H1 (cell line): Measurements from ENCODE around the gene LBR. TPM values are rescaled to one million over a fixed set of nuclear protein-coding genes. Genes with fewer than 3 reads are reported as not detected.

ENCODE experiments used
- CTCF ChIA-PET: fragments of 300-600 bp; sonication (Branson Sonifier 250); formaldehyde crosslinking; loops from one replicate; lab custom pipeline; 2021; ENCODE audit not compliant: partially characterized antibody; lab: Charles Lee
- POLR2A ChIA-PET: fragments of 300-600 bp; sonication (Branson Sonifier 250); formaldehyde crosslinking; loops from one replicate; lab custom pipeline; 2021; ENCODE audit warnings: inconsistent platforms; ENCODE audit not compliant: partially characterized antibody; lab: Charles Lee
- DNase-seq, 2 experiments: peaks; one replicate each; pipeline versions ENCODE4 v3.0.0 to v3.0.0-alpha.2; 2010 to 2022; ENCODE audit warnings: low spot score in 2 of 2, low read depth in 1 of 2, mixed read lengths in 1 of 2
- FAIRE-seq: peaks from 2 replicates; lab custom pipeline; 2011; peaks lifted over from hg19 to GRCh38; lab: Jason Lieb, UNC
- H2AFZ ChIP-seq: 2 replicates; pipeline ENCODE4 v1.8.1; 2012; ENCODE audit warnings: low read length, inconsistent platforms
- H2AK5ac ChIP-seq: 2 replicates; pipeline ENCODE4 v1.6.1; 2013; ENCODE audit warnings: low read depth, low read length
- H2BK120ac ChIP-seq: replicated peaks from 2 replicates; pipeline ENCODE3; 2013; ENCODE audit warnings: low read depth, low read length, inconsistent platforms
- H2BK12ac ChIP-seq: 2 replicates; pipeline ENCODE4 v1.6.1; 2013; ENCODE audit warnings: low read depth, low read length
- H2BK15ac ChIP-seq: 2 replicates; pipeline ENCODE4 v1.6.1; 2013; ENCODE audit warnings: low read length
- H2BK20ac ChIP-seq: 2 replicates; pipeline ENCODE4 v1.6.1; 2013; ENCODE audit warnings: low read length
- H2BK5ac ChIP-seq: 2 replicates; pipeline ENCODE4 v1.6.1; 2013; ENCODE audit warnings: low read depth, low read length
- H3K14ac ChIP-seq: 2 replicates; pipeline ENCODE4 v1.6.1; 2013; ENCODE audit warnings: inconsistent platforms; ENCODE audit not compliant: insufficient read length
- H3K18ac ChIP-seq: 2 replicates; pipeline ENCODE4 v1.6.1; 2013; ENCODE audit warnings: low read length; ENCODE audit errors: extremely low read depth
- H3K23ac ChIP-seq: 2 replicates; pipeline ENCODE4 v1.6.1; 2013; ENCODE audit warnings: inconsistent platforms; ENCODE audit not compliant: insufficient read length
- H3K23me2 ChIP-seq: 2 replicates; pipeline ENCODE4 v1.6.1; 2013; ENCODE audit warnings: low read depth, low read length
- H3K27ac ChIP-seq: 2 replicates; pipeline ENCODE4 v1.6.1; 2011; ENCODE audit warnings: low read depth, low read length, inconsistent platforms
- H3K27me3 ChIP-seq, 4 experiments: replicated peaks in 1 of 4; 1 replicate in 1 of 4; 2 replicates in 3 of 4; pipeline versions ENCODE4 v1.6.1 to v1.8.1; 2011 to 2013; ENCODE audit warnings: low read length in 3 of 4, mild to moderate bottlenecking in 3 of 4, inconsistent platforms in 2 of 4, mixed read lengths in 2 of 4, moderate library complexity in 1 of 4; ENCODE audit not compliant: control insufficient read depth in 3 of 4, insufficient read depth in 3 of 4; ENCODE audit errors: extremely low read depth in 1 of 4
- H3K36me3 ChIP-seq, 4 experiments: 2 replicates each; pipeline versions ENCODE4 v1.6.1 to v1.8.1; 2011 to 2013; ENCODE audit warnings: mild to moderate bottlenecking in 4 of 4, low read length in 3 of 4, moderate library complexity in 2 of 4, control low read depth in 1 of 4, inconsistent platforms in 1 of 4; ENCODE audit not compliant: insufficient read depth in 4 of 4, control insufficient read depth in 2 of 4
- H3K4ac ChIP-seq: replicated peaks from 2 replicates; pipeline ENCODE3; 2013; ENCODE audit warnings: low read length, low read depth, mixed read lengths, inconsistent platforms; ENCODE audit not compliant: insufficient read length
- H3K4me1 ChIP-seq, 4 experiments: replicated peaks in 1 of 4; 1 replicate in 1 of 4; 2 replicates in 3 of 4; pipeline versions ENCODE4 v1.6.1 to v1.8.1; 2011 to 2013; ENCODE audit warnings: low read length in 3 of 4, inconsistent platforms in 2 of 4, mixed read lengths in 1 of 4; ENCODE audit not compliant: insufficient read depth in 4 of 4, control insufficient read depth in 3 of 4
- H3K4me2 ChIP-seq, 2 experiments: 2 replicates each; pipeline versions ENCODE4 v1.6.1 to v1.8.1; 2011 to 2013; ENCODE audit warnings: low read depth in 2 of 2, low read length in 2 of 2, control low read depth in 1 of 2, inconsistent platforms in 1 of 2, mild to moderate bottlenecking in 1 of 2; ENCODE audit not compliant: insufficient read depth in 1 of 2
- H3K4me3 ChIP-seq, 4 experiments: fragments of 200-600, 300-600 bp in 1 of 4; sonication (generic), shearing (Covaris generic), sonication (Bioruptor Twin) in 1 of 4; 2 replicates each; pipeline versions ENCODE4 v1.5.1 to v1.8.1; 2011 to 2016; ENCODE audit warnings: low read length in 4 of 4, low read depth in 3 of 4, control low read depth in 2 of 4, inconsistent platforms in 2 of 4, mild to moderate bottlenecking in 2 of 4, mixed read lengths in 1 of 4, moderate library complexity in 1 of 4; ENCODE audit not compliant: insufficient read depth in 2 of 4; ENCODE audit errors: extremely low read depth in 1 of 4
- H3K56ac ChIP-seq: replicated peaks from 2 replicates; pipeline ENCODE3; 2013; ENCODE audit warnings: low read depth, mild to moderate bottlenecking, mixed read lengths, low read length, inconsistent platforms; ENCODE audit not compliant: insufficient read length
- H3K79me1 ChIP-seq: 2 replicates; pipeline ENCODE4 v1.6.1; 2013; ENCODE audit warnings: low read depth, low read length, control low read depth
- H3K79me2 ChIP-seq, 2 experiments: 2 replicates each; pipeline versions ENCODE4 v1.6.1 to v1.8.1; 2012 to 2013; ENCODE audit warnings: low read length in 2 of 2, mild to moderate bottlenecking in 2 of 2, inconsistent platforms in 1 of 2; ENCODE audit not compliant: insufficient read depth in 2 of 2, control insufficient read depth in 1 of 2
- H3K9ac ChIP-seq, 4 experiments: replicated peaks in 1 of 4; 1 replicate in 1 of 4; 2 replicates in 3 of 4; pipeline versions ENCODE4 v1.6.1 to v1.8.1; 2011 to 2013; ENCODE audit warnings: low read depth in 3 of 4, low read length in 3 of 4, control low read depth in 2 of 4, mild to moderate bottlenecking in 2 of 4, moderate library complexity in 2 of 4, inconsistent platforms in 1 of 4; ENCODE audit errors: extremely low read depth in 1 of 4
- H3K9me3 ChIP-seq, 2 experiments: 2 replicates each; pipeline versions ENCODE4 v1.6.1 to v1.8.1; 2012 to 2013; ENCODE audit warnings: mild to moderate bottlenecking in 2 of 2, moderate library complexity in 2 of 2, control low read depth in 1 of 2, inconsistent platforms in 1 of 2, low read depth in 1 of 2, low read length in 1 of 2, mixed read lengths in 1 of 2; ENCODE audit not compliant: insufficient read depth in 2 of 2
- H4K20me1 ChIP-seq, 2 experiments: replicated peaks in 1 of 2; 2 replicates each; pipeline versions ENCODE3 to v1.8.1; 2011 to 2013; ENCODE audit warnings: inconsistent platforms in 2 of 2, low read length in 2 of 2, mild to moderate bottlenecking in 1 of 2; ENCODE audit not compliant: insufficient read depth in 2 of 2, control insufficient read depth in 1 of 2
- H4K5ac ChIP-seq: 2 replicates; pipeline ENCODE4 v1.6.1; 2013; ENCODE audit warnings: low read length, low read depth, mixed read lengths, inconsistent platforms; ENCODE audit not compliant: insufficient read length
- H4K8ac ChIP-seq: 2 replicates; pipeline ENCODE4 v1.8.0; 2013; ENCODE audit warnings: mild to moderate bottlenecking, moderate library complexity, low read length, inconsistent platforms; ENCODE audit not compliant: insufficient read depth; ENCODE audit errors: extremely low read depth
- H4K91ac ChIP-seq: replicated peaks from 2 replicates; pipeline ENCODE3; 2013; ENCODE audit warnings: low read length, mixed read lengths, inconsistent platforms; ENCODE audit not compliant: insufficient read length
- ATF3 ChIP-seq: IDR thresholded peaks from 2 replicates; pipeline ENCODE4 v1.6.1; 2011; ENCODE audit warnings: low read depth, mild to moderate bottlenecking, low read length; ENCODE audit not compliant: insufficient read depth
- EP300 ChIP-seq, 2 experiments: IDR thresholded peaks; 1 replicate in 1 of 2; 2 replicates in 1 of 2; pipeline ENCODE4 v1.6.1; 2011 to 2012; ENCODE audit warnings: low read depth in 2 of 2, low read length in 2 of 2, mild to moderate bottlenecking in 2 of 2, borderline replicate concordance in 1 of 2, inconsistent platforms in 1 of 2, moderate library complexity in 1 of 2
- FOSL1 ChIP-seq: IDR thresholded peaks from 2 replicates; pipeline ENCODE4 v1.6.1; 2011; ENCODE audit warnings: mild to moderate bottlenecking, low read depth, low read length, moderate library complexity; ENCODE audit not compliant: insufficient read depth
- GABPA ChIP-seq: IDR thresholded peaks from 2 replicates; pipeline ENCODE4 v1.6.1; 2011; ENCODE audit warnings: mild to moderate bottlenecking, low read length, moderate library complexity, borderline replicate concordance; ENCODE audit not compliant: insufficient read depth
- GTF2F1 ChIP-seq: IDR thresholded peaks from 2 replicates; pipeline ENCODE4 v1.6.1; 2012; ENCODE audit warnings: low read depth, low read length, improper control_type of control experiment, borderline replicate concordance
- NANOG ChIP-seq: IDR thresholded peaks from 2 replicates; pipeline ENCODE4 v1.6.1; 2011; ENCODE audit warnings: low read length, low read depth, mild to moderate bottlenecking, inconsistent platforms; ENCODE audit not compliant: insufficient read depth, poor library complexity, severe bottlenecking
- NRF1 ChIP-seq: IDR thresholded peaks from 2 replicates; pipeline ENCODE4 v1.6.1; 2011; ENCODE audit warnings: mild to moderate bottlenecking, low read depth, low read length, improper control_type of control experiment
- POLR2AphosphoS5 ChIP-seq: IDR thresholded peaks from 2 replicates; pipeline ENCODE4 v1.6.1; 2011; ENCODE audit warnings: low read depth, low read length
- SAP30 ChIP-seq: fragments of 300-600 bp; sonication (generic); IDR thresholded peaks from 2 replicates; pipeline ENCODE4 v1.7.1; 2012; ENCODE audit warnings: low read length, moderate library complexity, mild to moderate bottlenecking, inconsistent platforms; ENCODE audit not compliant: insufficient read depth, insufficient replicate concordance
- WGBS, 2 experiments: shearing (Covaris generic) in 1 of 2; methylation state at CpG; one replicate each; pipeline versions ENCODE4 v1.1.6 to v1.1.7; 2013 to 2015; ENCODE audit warnings: low lambda C conversion rate in 2 of 2, mixed read lengths in 2 of 2, inconsistent platforms in 1 of 2, low coverage in 1 of 2, missing lambda C conversion rate in 1 of 2; ENCODE audit not compliant: insufficient replicate concordance in 2 of 2, insufficient coverage in 1 of 2, insufficient read length in 1 of 2; ENCODE audit errors: extremely low coverage in 1 of 2, missing lambda C conversion rate in 1 of 2; 5-methylcytosine and 5-hydroxymethylcytosine counted together
- polyA plus RNA-seq, 7 experiments: library from polyadenylated mRNA; depleted of rRNA in 3 of 7; stranded (reverse) in 5 of 7; unstranded in 2 of 7; fragments of >200 nt in 5 of 7; fragments of 200-250 nt in 2 of 7; gene quantifications; 1 replicate in 5 of 7; 2 replicates in 1 of 7; 4 replicates in 1 of 7; pipeline versions ENCODE4 v1.2.1 to v1.2.3, GENCODE V29; 2011 to 2013; ENCODE audit warnings: missing spikeins in 2 of 7, mixed read lengths in 2 of 7
- total RNA-seq: library from RNA; stranded (reverse); fragmentation: NEBNext Ultra II Directional; extraction: Animal tissue kit (Norgen Biotek cat#: 25700); gene quantifications from 2 replicates; pipeline ENCODE4 v1.2.1, GENCODE V29; 2021

LBR gene
- total and polyA plus RNA-seq, 2 of the 8 experiments (the other 6 are each of a cell fraction or from before 2014, with no cell fraction given) = 32.1 to 89.8 TPM

- H2BK5ac ChIP-seq = no peak overlapping the region
These were observed 20.4 kb upstream of the LBR start for GRCh38 chr1:225448146-225448805.

More at GRCh38 chr1:225448146-225448805, 20.4 kb upstream of the LBR start:
- Histone ChIP-seq H3K27me3 (no peaks in the 10 kb centered on the region; a peak in 1 of 7 replicates), H2AFZ (no peak overlapping the region), H2BK120ac (no peak overlapping the region), H2AK5ac (no peak overlapping the region), H2BK15ac (no peak overlapping the region), H2BK20ac (no peak overlapping the region), H4K5ac (no peak overlapping the region), H3K27ac (no peak overlapping the region), H3K23ac (no peak overlapping the region), H4K8ac (no peak overlapping the region), H3K4me1 (peaks cover 0 to 13% (median 6%) of the 10 kb centered on the region in 4 experiments; a peak in 4 of 7 replicates), H3K23me2 (no peaks in the 10 kb centered on the region), H3K18ac (no peak overlapping the region), H3K4ac (no peak overlapping the region), H4K20me1 (no peaks in the 10 kb centered on the region), H3K36me3 (no peaks in the 10 kb centered on the region), H3K79me2 (no peaks in the 10 kb centered on the region), H2BK12ac (no peak overlapping the region), H3K4me2 (no peak overlapping the region), H3K9ac (no peak overlapping the region), H4K91ac (no peak overlapping the region), H3K56ac (no peak overlapping the region), H3K14ac (no peak overlapping the region), H3K4me3 (no peak overlapping the region), H3K9me3 (no peaks in the 10 kb centered on the region), H3K79me1 (no peaks in the 10 kb centered on the region)
- WGBS, 2 experiments = 90% methylated on average over 9 of the region's 9 CpGs; no CpG with 5 or more reads in 1 of the 2 experiments
- TF ChIP-seq EP300 (IDR thresholded peaks at IDR 0.05; ENCODE audit: borderline replicate concordance in 1 of 2, low read depth in 2 of 2, low read length in 2 of 2) (no peak), FOSL1 (no peak), ATF3 (no peak), NANOG (no peak), GABPA (no peak), POLR2AphosphoS5 (no peak), SAP30 (no peak), GTF2F1 (no peak), NRF1 (no peak)
- FAIRE-seq (no peak), DNase-seq (no peak)
- ChIA-PET CTCF (interaction anchor here (0.8 to 2.1 kb wide), 3 partner anchors 12 to 27 kb away, joined by 3 to 9 read pairs (median 4); no protein-coding TSS in a partner anchor), POLR2A (no interaction called here)
